Amniotic stem cell (primary cell): ENCODE data around the gene POTEG.
"Not testable (repeated sequence)": the region's sequence is repeated elsewhere in the genome, so short reads cannot be mapped to it uniquely, and the experiment has no call there.

Source experiments
- DNase-seq: peaks from one replicate; lab custom pipeline; 2025; lab: John Stamatoyannopoulos, UW

POTEG gene

GRCh38 chr14:19372813-19373500, 61.2 kb downstream of the POTEG start:
- not testable (repeated sequence) for DNase-seq

GRCh38 chr14:19371767-19372166, 62.4 kb downstream of the POTEG start:
- not testable (repeated sequence) for DNase-seq

- DNase-seq: not testable (repeated sequence)
Observed at GRCh38 chr14:19362803-19363202, 71.3 kb downstream of the POTEG start.

- DNase-seq: not testable (repeated sequence)
Observed at GRCh38 chr14:19362323-19362722, 71.8 kb downstream of the POTEG start.

GRCh38 chr14:19361636-19362253, 72.4 kb downstream of the POTEG start:
- not testable (repeated sequence) for DNase-seq

GRCh38 chr14:19360937-19361635, 73.1 kb downstream of the POTEG start:
- not testable (repeated sequence) for DNase-seq
